HG03575 (cell line): Measurements from ENCODE around the gene IPO13.

Source experiments
- ATAC-seq: cut with Tn5 transposase; IDR thresholded peaks from one replicate; pipeline ENCODE4 v1.9.1; 2021; ENCODE audit not compliant: unreplicated experiment, insufficient number of reproducible peaks, low FRiP score; ENCODE audit errors: extremely low read depth

The IPO13 gene

DNA sequence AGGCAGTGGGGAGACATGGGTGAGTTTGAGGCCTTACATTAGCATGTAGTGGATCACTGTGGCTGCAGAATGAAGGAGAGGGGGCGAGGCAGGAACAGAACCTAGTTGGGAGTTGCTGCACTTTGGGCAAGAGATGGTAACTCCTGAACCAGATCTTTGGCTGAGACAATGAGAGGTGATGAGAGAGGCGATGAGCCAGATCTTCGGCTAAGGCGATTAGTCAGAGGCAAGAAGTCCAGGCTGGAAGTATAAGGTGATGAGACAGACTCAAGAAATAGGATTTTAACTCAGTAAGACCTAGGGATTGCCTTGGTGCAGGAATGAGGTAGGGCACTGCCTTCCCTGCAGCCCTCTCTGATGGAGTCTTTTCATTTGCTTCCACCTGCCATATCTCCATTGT, 22.2 kb upstream of the IPO13 start:
- no peak for ATAC-seq

DNA sequence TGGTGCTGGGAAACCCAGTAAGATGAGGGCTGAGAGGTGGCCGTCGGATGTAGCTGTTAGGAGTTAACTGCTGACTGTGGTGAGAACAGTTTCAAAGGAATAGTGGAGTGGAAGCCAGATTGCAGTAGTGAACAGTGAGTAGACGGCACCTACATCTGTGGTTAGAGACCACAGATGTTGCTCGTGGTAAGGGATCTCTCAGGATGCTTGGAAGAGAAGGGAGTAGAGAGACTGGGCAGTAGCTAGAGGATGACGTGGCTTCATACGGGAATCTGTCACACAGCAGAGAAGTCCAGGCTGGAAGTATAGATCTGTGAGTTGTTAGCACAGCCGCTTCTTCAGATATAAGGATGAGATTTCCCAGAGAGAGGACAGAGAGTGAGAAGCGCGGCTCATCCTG, 20.9 kb upstream of the IPO13 start:
- no peak for ATAC-seq

DNA sequence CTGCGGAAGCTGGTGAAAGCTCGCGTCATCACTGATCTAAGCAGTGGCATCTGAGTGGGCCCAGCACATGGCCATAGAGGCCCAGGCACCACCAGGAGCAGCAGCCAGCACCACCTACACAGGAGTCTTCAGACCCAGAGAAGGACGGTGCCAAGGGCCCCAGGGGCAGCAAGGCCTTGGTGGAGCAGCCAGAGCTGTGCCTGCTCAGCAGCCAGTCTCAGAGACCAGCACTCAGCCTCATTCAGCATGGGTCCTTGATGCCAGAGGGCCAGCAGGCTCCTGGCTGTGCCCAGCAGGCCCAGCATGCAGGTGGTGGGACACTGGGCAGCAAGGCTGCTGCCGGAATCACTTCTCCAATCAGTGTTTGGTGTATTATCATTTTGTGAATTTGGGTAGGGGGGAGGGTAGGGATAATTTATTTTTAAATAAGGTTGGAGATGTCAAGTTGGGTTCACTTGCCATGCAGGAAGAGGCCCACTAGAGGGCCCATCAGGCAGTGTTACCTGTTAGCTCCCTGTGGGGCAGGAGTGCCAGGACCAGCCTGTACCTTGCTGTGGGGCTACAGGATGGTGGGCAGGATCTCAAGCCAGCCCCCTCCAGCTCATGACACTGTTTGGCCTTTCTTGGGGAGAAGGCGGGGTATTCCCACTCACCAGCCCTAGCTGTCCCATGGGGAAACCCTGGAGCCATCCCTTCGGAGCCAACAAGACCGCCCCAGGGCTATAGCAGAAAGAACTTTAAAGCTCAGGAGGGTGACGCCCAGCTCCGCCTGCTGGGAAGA, 16.4 kb upstream of the IPO13 start:
- no peak for ATAC-seq

DNA sequence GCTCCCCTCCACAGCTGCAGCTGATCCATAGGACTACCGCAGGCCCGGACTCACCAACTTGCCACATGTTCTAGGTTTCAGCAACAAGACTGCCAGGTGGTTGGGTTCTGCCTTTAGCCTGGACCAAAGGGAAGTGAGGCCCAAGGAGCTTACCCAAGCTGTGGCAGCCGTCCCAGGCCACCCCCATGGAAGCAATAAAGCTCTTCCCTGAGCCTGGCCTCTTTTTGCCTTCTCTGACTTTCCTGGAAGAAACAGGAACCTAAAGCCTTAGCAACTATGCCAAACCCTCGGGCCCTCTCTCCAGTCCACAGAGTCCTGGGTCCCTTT, 15.8 kb upstream of the IPO13 start:
- ATAC-seq, result no peak

DNA sequence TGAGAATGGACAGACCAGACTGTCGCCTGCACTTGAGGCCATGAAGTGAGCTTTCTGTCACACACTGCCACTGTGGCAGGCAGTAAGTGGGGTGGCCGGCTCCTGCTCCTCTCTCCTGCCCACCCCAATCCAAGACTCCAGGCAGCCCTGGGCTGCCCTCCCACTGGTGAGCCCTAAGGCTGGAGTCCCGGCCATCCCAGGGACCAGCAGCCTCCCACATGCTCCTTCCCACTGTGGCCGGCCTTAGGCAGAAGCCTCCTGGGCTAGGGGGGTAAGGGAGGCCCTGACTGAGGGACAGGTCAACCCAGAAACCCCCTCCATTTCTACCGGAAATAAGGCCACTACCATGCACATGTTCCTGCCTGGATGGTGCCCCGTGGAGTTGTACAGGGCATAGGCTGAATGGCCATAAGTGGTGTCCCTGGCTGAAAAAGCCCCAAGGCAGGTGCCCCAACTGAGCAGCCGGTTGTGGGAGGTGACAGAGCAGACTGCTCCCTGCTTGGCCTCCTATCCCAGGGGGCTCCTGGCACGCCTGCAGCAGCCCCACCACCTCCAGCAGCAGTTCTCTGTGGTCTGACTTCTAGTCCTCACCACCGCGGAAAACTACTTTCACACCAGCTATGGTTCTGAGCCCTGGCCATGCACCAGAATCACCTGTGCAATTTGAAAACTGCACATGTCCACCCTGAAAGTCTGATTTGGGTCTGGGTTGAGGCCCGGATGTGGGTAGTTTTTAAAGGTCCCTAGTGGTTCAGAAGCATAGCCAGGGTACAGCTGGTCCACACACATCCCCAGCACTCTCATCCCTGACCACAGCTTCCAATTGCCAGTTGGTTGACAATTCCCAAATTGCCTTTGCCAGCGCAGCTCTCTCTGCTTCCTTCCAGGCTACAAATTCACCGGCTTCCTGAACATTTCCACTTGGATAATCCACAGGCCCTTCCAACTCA, 14.8 kb upstream of the IPO13 start:
- no peak for ATAC-seq

DNA sequence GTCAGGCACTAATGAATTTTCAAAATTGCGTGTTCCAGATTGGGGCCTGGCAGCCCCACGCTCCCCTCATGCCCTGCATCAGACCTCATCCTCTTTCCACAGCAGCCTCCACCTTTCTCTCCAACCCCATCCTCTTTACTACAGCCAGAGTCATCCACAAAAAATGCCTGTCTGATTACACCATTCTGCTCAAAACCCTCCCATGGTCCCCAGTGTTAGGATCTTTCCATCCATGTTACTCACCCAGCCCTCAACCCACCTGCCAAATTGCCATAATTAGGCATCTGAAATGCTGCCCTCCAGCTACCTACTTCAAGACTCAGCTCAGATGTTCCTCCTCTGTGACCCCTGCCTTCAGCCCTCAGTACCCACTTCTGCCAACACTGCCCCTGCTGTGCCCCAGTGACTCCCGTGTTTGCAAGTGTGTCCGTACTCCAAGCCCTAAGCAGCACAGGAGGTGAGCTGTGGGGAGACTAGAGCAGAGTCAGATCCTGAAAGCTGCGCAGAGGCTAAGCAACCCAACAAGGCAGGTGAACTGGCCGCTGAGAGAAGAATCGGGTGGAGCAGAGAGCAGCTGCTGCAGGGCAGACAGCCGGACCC, 13.9 kb upstream of the IPO13 start:
- no peak for ATAC-seq

DNA sequence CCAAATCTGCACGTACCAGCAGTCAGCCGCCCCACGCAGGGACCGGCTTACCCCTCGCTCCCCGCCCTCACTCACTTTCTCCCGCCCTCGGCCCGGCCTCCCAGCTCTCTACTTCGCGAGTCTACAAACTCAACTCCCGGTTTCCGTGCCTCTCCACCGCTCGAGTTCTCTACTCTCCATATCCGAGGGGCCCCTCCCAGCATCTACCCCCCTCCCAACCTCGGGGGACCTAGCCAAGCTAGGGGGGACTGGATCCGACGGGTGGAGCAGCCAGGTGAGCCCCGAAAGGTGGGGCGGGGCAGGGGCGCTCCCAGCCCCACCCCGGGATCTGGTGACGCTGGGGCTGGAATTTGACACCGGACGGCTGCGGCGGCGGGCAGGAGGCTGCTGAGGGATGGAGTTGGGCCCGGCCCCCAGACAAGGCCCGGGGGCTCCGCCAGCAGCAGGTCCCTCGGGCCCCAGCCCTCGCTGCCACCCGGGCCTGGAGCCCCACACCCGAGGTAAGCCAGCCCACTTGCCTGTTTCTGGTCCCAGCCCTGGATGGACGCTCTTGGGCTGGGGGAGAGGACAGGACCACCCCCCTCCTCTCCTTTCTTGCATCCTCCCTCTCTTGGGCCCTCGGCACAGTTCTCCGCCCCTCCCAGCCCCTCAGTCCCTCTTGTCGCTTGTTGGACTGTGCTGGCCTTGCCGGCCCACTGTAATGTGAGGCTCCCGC, 13.2 kb upstream of the IPO13 start, which contains the start of gene ARTN:
Gene ARTN (plus strand): TSS at position 416 of the 715 bp plus-strand sequence. CDS start 1,856 bp downstream, outside the sequence.
- ATAC-seq, result no peak

DNA sequence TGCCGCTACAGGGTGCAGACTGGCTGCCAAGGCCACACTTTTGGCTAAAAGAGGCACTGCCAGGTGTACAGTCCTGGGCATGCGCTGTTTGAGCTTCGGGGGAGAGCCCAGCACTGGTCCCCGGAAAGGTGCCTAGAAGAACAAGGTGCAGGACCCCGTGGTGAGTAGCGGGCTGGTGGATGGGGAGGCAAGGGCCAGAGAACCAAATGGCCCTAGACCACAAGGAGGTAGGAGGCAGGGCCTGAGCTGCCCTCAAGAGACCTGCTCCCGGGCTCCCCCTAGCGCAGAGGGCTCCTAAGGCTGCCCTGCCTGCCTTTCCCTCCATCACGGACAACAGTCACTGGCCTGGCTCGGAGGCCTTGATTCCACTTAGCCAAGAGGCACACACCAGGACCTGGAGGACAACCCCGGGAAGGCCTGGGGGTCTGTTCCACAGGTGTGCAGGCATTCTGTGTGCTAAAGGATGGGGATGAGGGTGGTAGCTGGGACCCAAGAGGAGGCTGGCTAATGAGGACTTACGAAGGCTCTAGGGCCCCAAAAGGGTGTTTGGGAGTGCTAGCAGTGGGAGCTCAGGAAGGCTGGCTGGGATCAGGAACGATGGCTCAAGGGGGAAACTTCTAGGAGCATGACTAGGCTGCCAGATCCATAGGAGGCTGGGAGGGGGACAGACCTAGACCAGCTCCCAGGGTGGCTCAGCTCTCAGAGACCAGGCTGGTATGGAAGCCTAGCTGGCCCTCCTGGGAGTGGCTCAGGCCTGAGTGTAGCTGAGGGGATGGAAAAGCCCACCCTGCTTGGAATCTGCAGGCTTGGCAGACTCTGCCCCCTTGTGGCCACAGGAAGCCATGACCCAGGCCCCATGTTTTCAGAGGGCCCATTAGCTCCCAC, 12.4 kb upstream of the IPO13 start:
- ATAC-seq, result no peak

DNA sequence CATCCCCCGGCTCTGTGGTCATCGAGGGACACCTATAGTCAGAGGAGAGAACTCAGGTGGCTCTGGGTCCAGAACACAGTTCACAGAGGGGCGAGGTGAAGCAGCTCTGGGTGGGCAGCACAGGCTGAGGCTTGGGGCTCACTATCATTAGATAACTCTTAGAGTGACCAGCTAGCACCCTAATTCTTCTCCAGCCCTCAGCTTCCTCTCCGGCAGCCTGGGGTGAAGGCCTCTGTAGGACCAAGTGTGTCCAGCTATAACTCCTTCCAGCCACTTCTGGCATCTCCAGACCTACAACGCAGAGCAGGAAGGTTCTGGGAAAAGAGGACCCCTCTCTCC, 11.8 kb upstream of the IPO13 start:
- ATAC-seq, result no peak

DNA sequence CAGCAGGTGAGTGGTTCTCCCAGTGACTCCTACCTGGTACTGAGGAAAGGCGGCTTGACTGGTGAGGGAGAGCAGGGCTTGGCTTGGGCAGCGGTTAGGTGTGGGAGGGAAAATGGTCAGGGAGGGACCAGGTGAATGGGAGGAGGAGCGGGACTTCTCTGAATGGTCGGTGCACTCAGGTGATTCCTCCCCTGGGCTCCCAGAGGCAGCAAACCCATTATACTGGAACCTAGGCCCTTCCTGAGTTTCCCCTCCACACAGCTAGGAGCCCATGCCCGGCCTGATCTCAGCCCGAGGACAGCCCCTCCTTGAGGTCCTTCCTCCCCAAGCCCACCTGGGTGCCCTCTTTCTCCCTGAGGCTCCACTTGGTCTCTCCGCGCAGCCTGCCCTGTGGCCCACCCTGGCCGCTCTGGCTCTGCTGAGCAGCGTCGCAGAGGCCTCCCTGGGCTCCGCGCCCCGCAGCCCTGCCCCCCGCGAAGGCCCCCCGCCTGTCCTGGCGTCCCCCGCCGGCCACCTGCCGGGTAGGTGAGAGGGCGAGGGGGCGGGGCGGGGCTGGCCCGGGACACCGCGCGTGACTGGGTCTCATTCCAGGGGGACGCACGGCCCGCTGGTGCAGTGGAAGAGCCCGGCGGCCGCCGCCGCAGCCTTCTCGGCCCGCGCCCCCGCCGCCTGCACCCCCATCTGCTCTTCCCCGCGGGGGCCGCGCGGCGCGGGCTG, 10.9 kb upstream of the IPO13 start:
- no peak for ATAC-seq

DNA sequence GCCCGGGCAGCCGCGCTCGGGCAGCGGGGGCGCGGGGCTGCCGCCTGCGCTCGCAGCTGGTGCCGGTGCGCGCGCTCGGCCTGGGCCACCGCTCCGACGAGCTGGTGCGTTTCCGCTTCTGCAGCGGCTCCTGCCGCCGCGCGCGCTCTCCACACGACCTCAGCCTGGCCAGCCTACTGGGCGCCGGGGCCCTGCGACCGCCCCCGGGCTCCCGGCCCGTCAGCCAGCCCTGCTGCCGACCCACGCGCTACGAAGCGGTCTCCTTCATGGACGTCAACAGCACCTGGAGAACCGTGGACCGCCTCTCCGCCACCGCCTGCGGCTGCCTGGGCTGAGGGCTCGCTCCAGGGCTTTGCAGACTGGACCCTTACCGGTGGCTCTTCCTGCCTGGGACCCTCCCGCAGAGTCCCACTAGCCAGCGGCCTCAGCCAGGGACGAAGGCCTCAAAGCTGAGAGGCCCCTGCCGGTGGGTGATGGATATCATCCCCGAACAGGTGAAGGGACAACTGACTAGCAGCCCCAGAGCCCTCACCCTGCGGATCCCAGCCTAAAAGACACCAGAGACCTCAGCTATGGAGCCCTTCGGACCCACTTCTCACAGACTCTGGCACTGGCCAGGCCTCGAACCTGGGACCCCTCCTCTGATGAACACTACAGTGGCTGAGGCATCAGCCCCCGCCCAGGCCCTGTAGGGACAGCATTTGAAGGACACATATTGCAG, 10.2 kb upstream of the IPO13 start:
- ATAC-seq, result no peak

DNA sequence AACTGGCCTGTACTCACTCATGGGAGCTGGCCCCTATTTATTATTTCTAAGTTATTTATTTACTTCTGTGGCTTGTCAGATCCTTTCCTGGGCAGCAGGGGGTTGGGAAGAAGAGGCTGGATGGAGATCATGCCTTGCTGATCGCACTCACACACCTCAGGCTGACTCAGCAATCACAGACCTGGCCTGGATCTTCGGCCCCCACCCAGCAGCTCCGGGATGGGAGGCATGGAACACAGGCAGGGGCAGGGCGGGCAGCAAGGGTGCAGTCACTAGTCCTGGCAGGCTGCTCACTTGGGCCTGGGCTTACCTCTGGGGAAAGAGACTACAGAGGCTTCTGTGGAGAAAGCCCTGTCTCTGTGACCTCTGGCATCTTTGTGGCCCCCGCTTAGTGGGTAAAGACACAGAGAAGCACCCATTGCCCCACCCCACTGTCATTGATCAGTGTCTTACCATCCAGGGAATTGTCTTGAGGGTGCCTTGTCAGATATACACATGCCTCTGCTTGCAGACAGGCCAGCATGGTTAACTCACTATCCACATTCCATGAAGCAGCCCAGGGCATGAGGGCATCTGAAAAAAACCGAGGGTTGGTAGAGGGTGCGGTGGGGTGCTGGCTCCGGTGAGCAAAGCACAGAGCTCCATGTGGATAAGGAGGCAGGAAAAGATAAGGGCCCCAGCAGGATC, 9.4 kb upstream of the IPO13 start:
- ATAC-seq, result no peak

DNA sequence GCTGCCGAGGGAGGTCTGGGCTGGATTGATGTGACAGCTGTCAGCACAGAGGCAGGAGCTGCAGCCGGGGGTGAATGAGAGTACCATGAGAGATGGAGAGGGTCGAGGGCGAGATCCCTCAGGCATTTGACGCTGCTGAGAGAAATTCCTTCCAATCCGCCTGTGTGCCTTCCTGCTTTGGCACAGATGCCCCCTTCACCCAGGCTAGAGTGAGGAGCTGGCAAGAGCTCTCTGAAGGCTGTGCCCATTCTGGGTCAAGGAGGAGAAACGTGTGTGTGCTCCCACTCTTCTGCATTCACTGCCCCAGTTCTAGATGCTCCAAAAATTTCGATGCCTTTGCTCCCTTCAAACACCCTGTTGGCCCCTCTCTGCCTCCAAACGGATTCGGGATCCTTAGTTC, 8.4 kb upstream of the IPO13 start:
- no peak for ATAC-seq

DNA sequence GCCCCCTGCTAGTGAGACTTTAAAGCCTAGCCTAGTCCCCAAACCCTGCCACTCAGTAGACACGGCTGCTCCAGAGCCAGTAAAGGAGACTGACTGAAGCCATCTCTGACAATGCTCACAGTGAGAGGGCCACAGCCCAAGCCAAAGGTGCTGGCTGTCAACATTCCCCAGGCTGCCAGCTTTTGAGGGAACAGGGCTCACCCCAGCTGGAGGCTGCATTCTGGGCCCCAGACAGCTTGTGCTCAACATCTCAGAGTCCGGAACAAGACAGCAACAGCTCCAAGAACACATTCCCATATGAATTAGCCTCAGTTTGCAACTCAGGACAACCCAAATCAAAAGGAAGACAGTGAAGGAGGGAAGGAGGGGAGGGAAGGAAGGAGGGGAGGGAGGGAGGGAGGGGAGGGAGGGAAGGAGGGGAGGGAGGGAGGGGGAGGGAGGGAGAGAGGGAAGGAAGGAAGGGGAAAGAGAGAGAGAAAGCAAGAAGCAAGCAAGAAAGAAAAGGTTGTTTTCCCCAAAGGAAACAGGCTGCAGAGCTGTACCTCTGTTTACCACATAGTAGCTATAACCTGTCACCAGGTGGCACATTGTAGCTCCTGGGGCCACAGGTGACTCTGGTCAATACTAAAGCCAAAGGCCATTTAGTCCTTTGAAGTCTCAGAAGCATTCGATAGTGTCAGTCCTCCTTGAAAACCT, 7.7 kb upstream of the IPO13 start:
- ATAC-seq, result no peak

DNA sequence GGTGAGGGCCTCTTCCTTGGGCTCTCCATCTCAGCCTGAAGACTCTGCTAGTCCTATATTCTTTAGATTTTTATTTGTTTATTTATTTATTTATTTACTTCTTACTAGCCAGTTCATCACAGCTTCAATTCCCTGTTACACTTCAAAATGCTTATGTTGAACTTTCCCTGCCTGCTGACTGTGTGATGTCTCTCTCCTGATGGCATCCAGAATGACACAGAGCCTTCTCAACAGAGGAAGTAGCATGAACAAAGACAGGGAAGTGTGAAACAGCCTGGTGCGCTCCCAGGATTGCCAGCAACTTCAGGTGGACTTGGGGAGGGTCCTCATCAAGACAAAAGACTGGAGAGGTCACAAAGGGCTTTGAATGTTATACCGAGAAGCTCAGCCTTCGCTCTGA, 4.3 kb upstream of the IPO13 start:
- no peak for ATAC-seq

DNA sequence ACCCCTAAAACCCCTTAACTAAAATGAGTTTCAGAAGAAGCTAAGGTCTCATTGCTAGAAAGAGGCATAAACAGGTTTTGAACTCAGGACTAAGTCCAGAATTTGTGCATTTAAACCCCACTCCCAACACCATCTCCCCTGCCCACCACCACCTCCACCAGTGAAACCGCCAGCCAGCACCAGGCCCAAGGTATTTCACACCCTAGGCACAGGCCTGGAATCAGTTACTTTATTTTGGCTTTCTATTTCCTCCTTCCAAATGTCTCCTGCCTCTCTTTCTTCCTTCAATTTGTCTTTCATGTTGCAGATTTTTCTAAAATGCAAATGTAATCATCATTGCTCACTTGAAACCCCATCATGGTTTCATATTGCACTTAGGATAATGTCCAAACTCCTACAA, 1.9 kb upstream of the IPO13 start:
- ATAC-seq, result no peak
